ENCODE data around the gene FBXL19. TPM values are rescaled to one million over a fixed set of nuclear protein-coding genes. Genes with fewer than 3 reads are reported as not detected.

The FBXL19 gene
- polyA plus RNA-seq, 2 of the 4 experiments (the other 2 are of a cell fraction), result 5.6 to 21.5 TPM

- TF ChIP-seq TP53 (CRISPR knock-in tag; IDR thresholded peaks at IDR 0.05) (0 out of 2 replicates have a peak, but pooled peaks have one; percentile 51), JUN (IDR thresholded peaks at IDR 0.05) (peak in 1 of 2 experiments; percentile 90; a peak in 3 of 5 replicates), BCL3 (IDR thresholded peaks at IDR 0.05) (peak; percentile 86), RARB (CRISPR knock-in tag; IDR thresholded peaks at IDR 0.05) (0 out of 2 replicates have a peak, but pooled peaks have one; percentile 46), NPAS2 (CRISPR knock-in tag; IDR thresholded peaks at IDR 0.05; ENCODE audit: borderline replicate concordance) (no peak), RAD21 (conservative IDR thresholded peaks at IDR 0.05 in 1 of 2, IDR thresholded peaks at IDR 0.05 in 1 of 2) (peak in 1 of 2 experiments; percentile 16; a peak in 1 of 5 replicates), E2F6 (IDR thresholded peaks at IDR 0.05; ENCODE audit: borderline replicate concordance, low read depth) (peak; percentile 37; the same call in 1 of the 2 replicates), MAFK (IDR thresholded peaks at IDR 0.05; ENCODE audit: partially characterized antibody) (no peak), GATA3 (IDR thresholded peaks at IDR 0.05; ENCODE audit: borderline replicate concordance) (0 out of 2 replicates have a peak, but pooled peaks have one; percentile 12), JUNB (IDR thresholded peaks at IDR 0.05) (no peak), CHD2 (IDR thresholded peaks at IDR 0.05; ENCODE audit: low read length, partially characterized antibody) (no peak), FOSB (CRISPR knock-in tag; IDR thresholded peaks at IDR 0.05) (peak; percentile 82), RFX5 (IDR thresholded peaks at IDR 0.05) (no peak), HOXA7 (CRISPR knock-in tag; IDR thresholded peaks at IDR 0.05) (peak; percentile 80; the same call in 1 of the 2 replicates), KDM1A (IDR thresholded peaks at IDR 0.05; ENCODE audit: low read depth) (no peak), TFCP2L1 (CRISPR knock-in tag; IDR thresholded peaks at IDR 0.05) (peak; percentile 71), ZFP36 (IDR thresholded peaks at IDR 0.05; ENCODE audit: borderline replicate concordance, partially characterized antibody) (no peak), SMC3 (IDR thresholded peaks at IDR 0.05) (0 out of 3 replicates have a peak, but pooled peaks have one; percentile 7), HOXB13 (CRISPR knock-in tag; IDR thresholded peaks at IDR 0.05; ENCODE audit: low read depth) (no peak)
- TF ChIP-seq, protein P1, sequence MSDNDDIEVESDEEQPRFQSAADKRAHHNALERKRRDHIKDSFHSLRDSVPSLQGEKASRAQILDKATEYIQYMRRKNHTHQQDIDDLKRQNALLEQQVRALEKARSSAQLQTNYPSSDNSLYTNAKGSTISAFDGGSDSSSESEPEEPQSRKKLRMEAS (IDR thresholded peaks at IDR 0.05), result peak; percentile 59
Measured at GRCh38 chr16:30996985-30997724, 73.8 kb downstream of the FBXL19 start (continued).

DNA sequence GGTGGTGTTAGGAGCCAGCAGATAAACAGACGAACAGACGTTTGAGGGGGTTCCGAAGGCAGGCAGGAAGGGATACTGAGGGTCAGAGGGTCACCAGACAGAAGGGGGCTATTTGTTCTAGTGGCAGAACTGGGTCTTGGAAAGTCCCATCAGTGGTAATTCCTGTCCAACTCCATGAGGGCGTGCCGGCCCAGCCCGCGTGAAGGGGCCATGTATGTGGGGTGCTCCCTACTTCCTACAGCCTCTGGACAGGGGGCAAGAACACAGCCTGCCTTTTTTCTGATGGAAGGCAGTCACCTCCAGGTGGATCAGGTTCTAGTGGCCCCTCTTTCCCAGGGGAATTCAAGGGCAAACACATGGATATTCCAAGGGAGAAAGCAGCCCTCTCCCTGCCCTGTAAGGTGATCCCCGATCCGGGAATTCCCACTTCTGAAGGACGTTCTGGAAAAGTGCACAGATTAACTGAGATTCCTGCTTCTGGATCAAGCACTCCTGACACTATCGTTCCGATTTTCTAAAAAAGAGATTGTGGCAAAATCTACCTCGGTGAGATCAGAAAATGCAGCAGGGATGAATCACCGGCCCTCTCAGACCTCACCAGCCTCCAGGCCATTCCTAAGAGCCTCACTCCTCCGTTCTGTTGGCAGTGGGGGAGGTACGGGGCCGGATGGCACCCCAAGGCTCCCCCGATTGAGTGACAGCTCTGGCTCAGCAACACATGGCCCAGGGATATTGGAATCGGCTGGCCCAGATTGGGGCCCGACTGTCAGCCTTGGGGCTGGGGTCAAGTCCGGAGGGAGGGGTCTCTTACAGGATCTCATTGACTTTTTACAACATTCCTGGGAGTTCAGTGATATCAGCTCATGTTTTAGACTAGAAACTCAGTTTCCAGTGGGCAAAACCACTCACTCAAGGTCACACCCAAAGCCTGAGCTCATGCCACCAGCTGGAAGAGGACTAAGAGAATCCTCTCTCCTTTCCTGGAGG lies 74.6 kb downstream of the FBXL19 start:
- ChIA-PET POLR2A (interaction anchor here (0.7 to 1.9 kb wide), 17 partner anchors 11 to 461 kb away, joined by 3 to 14 read pairs (median 6); partner anchors contain the start of genes ARMC5, FUS, HSD3B7 and KAT8), CTCF (interaction anchor here (0.6 to 3.6 kb wide), 9 partner anchors 11 to 153 kb away, joined by 3 to 25 read pairs (median 3); partner anchors contain the start of gene HSD3B7)
- Histone ChIP-seq H3K27ac (peak overlapping the region; percentile 97 to 100), H3K9me3 (no peaks in the 10 kb centered on the region), H3K4me2 (peak overlapping the region; percentile 92), H3K4me3 (peak overlapping the region; percentile 61), H3K4me1 (peaks cover 44% of the 10 kb centered on the region)
- DNase-seq (ENCODE audit: low read depth in 1 of 2, low spot score in 1 of 2) (peak; percentile 74 to 89), FAIRE-seq (no peak), ATAC-seq (peak; percentile 62 to 68)
- WGBS (ENCODE audit: missing lambda C conversion rate), result 6% methylated on average over 21 of the region's 21 CpGs
- TF ChIP-seq HDAC2 (IDR thresholded peaks at IDR 0.05) (no peak), E2F6 (IDR thresholded peaks at IDR 0.05; ENCODE audit: borderline replicate concordance, low read depth) (0 out of 2 replicates have a peak, but pooled peaks have one; percentile 20), SMC3 (IDR thresholded peaks at IDR 0.05) (no peak), EHMT2 (IDR thresholded peaks at IDR 0.05; ENCODE audit: low read depth) (no peak), BHLHE40 (IDR thresholded peaks at IDR 0.05; ENCODE audit: low read depth, low read length) (no peak), RAD21 (conservative IDR thresholded peaks at IDR 0.05 in 1 of 2, IDR thresholded peaks at IDR 0.05 in 1 of 2) (no peak), USF2 (IDR thresholded peaks at IDR 0.05) (no peak), ZFP36 (IDR thresholded peaks at IDR 0.05; ENCODE audit: borderline replicate concordance, partially characterized antibody) (no peak)
- TF ChIP-seq, protein P2, sequence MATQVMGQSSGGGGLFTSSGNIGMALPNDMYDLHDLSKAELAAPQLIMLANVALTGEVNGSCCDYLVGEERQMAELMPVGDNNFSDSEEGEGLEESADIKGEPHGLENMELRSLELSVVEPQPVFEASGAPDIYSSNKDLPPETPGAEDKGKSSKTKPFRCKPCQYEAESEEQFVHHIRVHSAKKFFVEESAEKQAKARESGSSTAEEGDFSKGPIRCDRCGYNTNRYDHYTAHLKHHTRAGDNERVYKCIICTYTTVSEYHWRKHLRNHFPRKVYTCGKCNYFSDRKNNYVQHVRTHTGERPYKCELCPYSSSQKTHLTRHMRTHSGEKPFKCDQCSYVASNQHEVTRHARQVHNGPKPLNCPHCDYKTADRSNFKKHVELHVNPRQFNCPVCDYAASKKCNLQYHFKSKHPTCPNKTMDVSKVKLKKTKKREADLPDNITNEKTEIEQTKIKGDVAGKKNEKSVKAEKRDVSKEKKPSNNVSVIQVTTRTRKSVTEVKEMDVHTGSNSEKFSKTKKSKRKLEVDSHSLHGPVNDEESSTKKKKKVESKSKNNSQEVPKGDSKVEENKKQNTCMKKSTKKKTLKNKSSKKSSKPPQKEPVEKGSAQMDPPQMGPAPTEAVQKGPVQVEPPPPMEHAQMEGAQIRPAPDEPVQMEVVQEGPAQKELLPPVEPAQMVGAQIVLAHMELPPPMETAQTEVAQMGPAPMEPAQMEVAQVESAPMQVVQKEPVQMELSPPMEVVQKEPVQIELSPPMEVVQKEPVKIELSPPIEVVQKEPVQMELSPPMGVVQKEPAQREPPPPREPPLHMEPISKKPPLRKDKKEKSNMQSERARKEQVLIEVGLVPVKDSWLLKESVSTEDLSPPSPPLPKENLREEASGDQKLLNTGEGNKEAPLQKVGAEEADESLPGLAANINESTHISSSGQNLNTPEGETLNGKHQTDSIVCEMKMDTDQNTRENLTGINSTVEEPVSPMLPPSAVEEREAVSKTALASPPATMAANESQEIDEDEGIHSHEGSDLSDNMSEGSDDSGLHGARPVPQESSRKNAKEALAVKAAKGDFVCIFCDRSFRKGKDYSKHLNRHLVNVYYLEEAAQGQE (IDR thresholded peaks at IDR 0.05), result no peak
- TF ChIP-seq, protein P3, sequence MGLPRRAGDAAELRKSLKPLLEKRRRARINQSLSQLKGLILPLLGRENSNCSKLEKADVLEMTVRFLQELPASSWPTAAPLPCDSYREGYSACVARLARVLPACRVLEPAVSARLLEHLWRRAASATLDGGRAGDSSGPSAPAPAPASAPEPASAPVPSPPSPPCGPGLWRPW (IDR thresholded peaks at IDR 0.05), result no peak

All from A549 (cell line).